MM.1S (cell line): Measurements from ENCODE around the gene STX8.

Experiments used
- EZH2 ChIP-seq: fragments of 300-600 bp; sonication (generic); optimal IDR thresholded peaks from 2 replicates; pipeline ENCODE3; 2017; ENCODE audit warnings: low read depth, mild to moderate bottlenecking, antibody characterized with exemption, low read length, mixed read lengths
- TF ChIP-seq, protein P1 (sequence below): fragments of 300-600 bp; sonication (generic); IDR thresholded peaks from 2 replicates; pipeline ENCODE4 v1.5.1; 2016; ENCODE audit warnings: antibody characterized with exemption, low read length, mixed read lengths

DNA sequence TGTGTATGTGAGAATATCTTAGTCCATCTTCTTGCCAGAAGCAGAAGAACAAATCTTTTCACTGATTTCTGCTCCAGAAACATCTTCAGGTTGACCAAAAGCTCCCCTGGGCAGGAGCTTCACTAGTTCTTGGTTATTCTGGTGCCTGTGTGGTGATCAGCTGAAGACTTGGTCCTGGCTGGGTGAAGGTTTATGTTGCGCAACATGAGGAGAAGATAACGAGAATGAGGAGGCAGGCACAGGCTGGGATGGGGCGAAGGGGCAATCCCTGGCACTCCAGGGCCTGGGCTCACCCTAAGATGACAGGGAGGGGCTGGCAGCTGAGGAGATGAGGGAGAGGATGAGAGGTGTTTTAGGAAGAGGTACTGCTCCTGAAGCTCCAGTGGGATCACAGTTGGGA is 322.3 kb downstream of the STX8 start:
- TF ChIP-seq, protein P1, sequence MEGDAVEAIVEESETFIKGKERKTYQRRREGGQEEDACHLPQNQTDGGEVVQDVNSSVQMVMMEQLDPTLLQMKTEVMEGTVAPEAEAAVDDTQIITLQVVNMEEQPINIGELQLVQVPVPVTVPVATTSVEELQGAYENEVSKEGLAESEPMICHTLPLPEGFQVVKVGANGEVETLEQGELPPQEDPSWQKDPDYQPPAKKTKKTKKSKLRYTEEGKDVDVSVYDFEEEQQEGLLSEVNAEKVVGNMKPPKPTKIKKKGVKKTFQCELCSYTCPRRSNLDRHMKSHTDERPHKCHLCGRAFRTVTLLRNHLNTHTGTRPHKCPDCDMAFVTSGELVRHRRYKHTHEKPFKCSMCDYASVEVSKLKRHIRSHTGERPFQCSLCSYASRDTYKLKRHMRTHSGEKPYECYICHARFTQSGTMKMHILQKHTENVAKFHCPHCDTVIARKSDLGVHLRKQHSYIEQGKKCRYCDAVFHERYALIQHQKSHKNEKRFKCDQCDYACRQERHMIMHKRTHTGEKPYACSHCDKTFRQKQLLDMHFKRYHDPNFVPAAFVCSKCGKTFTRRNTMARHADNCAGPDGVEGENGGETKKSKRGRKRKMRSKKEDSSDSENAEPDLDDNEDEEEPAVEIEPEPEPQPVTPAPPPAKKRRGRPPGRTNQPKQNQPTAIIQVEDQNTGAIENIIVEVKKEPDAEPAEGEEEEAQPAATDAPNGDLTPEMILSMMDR: no peak
- no peak for TF ChIP-seq EZH2
